ENCODE data around the gene APH1A.

DNA sequence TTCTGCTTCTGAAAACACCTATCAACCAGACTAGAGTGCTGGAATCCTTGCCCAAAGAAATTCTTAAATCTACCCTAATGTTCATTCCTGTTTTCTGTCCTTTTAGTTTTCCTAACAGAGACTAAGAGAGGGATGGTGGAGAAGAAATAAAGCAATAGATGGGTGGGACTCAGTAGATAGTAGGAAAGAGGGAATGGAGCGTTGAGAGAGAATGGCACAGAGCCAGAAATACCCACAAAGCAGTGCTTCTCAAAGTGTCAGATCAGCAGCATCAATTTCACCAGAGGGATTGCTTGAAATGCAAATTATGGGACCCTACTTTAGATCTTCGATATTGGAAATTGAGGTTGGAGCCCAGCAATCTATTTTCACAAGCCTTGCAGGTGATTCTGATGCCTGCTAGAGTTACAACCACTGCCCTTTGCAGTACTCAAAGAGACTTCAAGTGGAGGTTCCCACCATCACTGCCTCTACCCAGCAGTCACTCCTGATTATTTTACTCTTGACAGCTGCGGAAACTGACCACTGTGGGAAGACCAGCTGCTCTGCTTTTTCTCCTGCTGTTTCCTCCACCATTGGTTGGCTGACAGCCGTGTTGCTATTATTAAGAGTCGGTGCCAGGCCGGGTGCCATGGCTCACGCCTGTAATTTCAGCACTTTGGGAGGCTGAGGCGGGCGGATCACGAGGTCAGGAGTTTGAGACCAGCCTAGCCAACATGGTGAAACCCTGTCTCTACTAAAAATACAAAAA is 41.1 kb upstream of the APH1A start:
- TF ChIP-seq SUZ12 (IDR thresholded peaks at IDR 0.05; ENCODE audit: extremely low read depth, insufficient read depth, insufficient read length) (no peak), ZNF274 (IDR thresholded peaks at IDR 0.05; ENCODE audit: low read depth, low read length) (no peak), YY1 (IDR thresholded peaks at IDR 0.05; ENCODE audit: insufficient read depth, insufficient read length) (no peak)
